Naive thymus-derived CD4-positive, alpha-beta T cell (primary cell): ENCODE data around the gene PCBP3. TPM values are rescaled to one million over a fixed set of nuclear protein-coding genes. Genes with fewer than 3 reads are reported as not detected.
"Not testable (repeated sequence)": the region's sequence is repeated elsewhere in the genome, so short reads cannot be mapped to it uniquely, and the experiment has no call there.

Experiments used
- ATAC-seq: fragments of 150-1000 bp; cut with Tn5 transposase; 2 replicates; pipeline ENCODE4 v1.10.0; 2021; ENCODE audit warnings: mild to moderate bottlenecking, moderate library complexity
- CTCF ChIA-PET: fragments of 350-600 bp; sonication (Branson Sonifier 250); formaldehyde crosslinking; loops from one replicate; lab custom pipeline; 2021; ENCODE audit warnings: antibody characterized with exemption; lab: Charles Lee
- POLR2A ChIA-PET: fragments of 350-600 bp; sonication (Branson Sonifier 250); formaldehyde crosslinking; loops from one replicate; lab custom pipeline; 2021; ENCODE audit warnings: antibody characterized with exemption, inconsistent platforms; lab: Charles Lee
- DNase-seq, 9 donors: peaks; one replicate each; pipeline versions ENCODE4 v3.0.0 to v3.0.0-alpha.2; 2020 to 2022; ENCODE audit warnings: mixed read lengths in 1 of 9
- H3K27ac ChIP-seq: one replicate; pipeline ENCODE4 v1.7.0; 2013; ENCODE audit warnings: mild to moderate bottlenecking, low read depth, low read length, moderate library complexity
- H3K27me3 ChIP-seq, 2 donors: one replicate each; pipeline ENCODE4 v1.7.0; 2013; ENCODE audit warnings: low read length in 2 of 2, mild to moderate bottlenecking in 2 of 2, moderate library complexity in 2 of 2; ENCODE audit not compliant: control insufficient read depth in 2 of 2, insufficient read depth in 2 of 2
- H3K36me3 ChIP-seq, 3 experiments: 1 replicate in 2 of 3; 2 replicates in 1 of 3; pipeline ENCODE4 v1.7.0; 2013; ENCODE audit warnings: low read length in 3 of 3, mild to moderate bottlenecking in 3 of 3, moderate library complexity in 1 of 3; ENCODE audit not compliant: insufficient read depth in 3 of 3, control insufficient read depth in 2 of 3
- H3K4me1 ChIP-seq, 2 donors: one replicate each; pipeline ENCODE4 v1.7.0; 2013; ENCODE audit warnings: low read length in 2 of 2, mild to moderate bottlenecking in 2 of 2, moderate library complexity in 1 of 2; ENCODE audit not compliant: control insufficient read depth in 2 of 2, insufficient read depth in 2 of 2
- H3K4me3 ChIP-seq: 2 replicates; pipeline ENCODE4 v1.7.0; 2013; ENCODE audit warnings: mild to moderate bottlenecking, low read length
- H3K9me3 ChIP-seq, 3 experiments: 1 replicate in 2 of 3; 2 replicates in 1 of 3; pipeline ENCODE4 v1.7.0; 2013; ENCODE audit warnings: low read length in 3 of 3; ENCODE audit not compliant: control insufficient read depth in 2 of 3
- H3K27ac Mint-ChIP-seq, 9 donors: one replicate each; pipeline ENCODE4 v1.8.0; 2020 to 2022; ENCODE audit warnings: mixed read lengths in 9 of 9, mild to moderate bottlenecking in 8 of 9, moderate library complexity in 5 of 9, inconsistent platforms in 2 of 9
- H3K27me3 Mint-ChIP-seq, 5 donors: one replicate each; pipeline ENCODE4 v1.8.0; 2021 to 2022; ENCODE audit warnings: mixed read lengths in 5 of 5, mild to moderate bottlenecking in 1 of 5
- H3K36me3 Mint-ChIP-seq, 5 donors: one replicate each; pipeline ENCODE4 v1.8.0; 2020 to 2022; ENCODE audit warnings: mixed read lengths in 5 of 5, mild to moderate bottlenecking in 3 of 5, inconsistent platforms in 1 of 5
- H3K4me1 Mint-ChIP-seq, 7 donors: one replicate each; pipeline ENCODE4 v1.8.0; 2020 to 2022; ENCODE audit warnings: mixed read lengths in 7 of 7, mild to moderate bottlenecking in 3 of 7, inconsistent platforms in 1 of 7
- H3K4me3 Mint-ChIP-seq, 10 donors: one replicate each; pipeline ENCODE4 v1.8.0; 2020 to 2022; ENCODE audit warnings: mild to moderate bottlenecking in 10 of 10, mixed read lengths in 10 of 10, moderate library complexity in 6 of 10, inconsistent platforms in 2 of 10
- H3K9me3 Mint-ChIP-seq, 11 donors: one replicate each; pipeline ENCODE4 v1.8.0; 2020 to 2022; ENCODE audit warnings: mixed read lengths in 11 of 11, mild to moderate bottlenecking in 4 of 11, inconsistent platforms in 1 of 11, moderate library complexity in 1 of 11
- intact Hi-C, 2 donors: fragments of 100-400 bp; cut with micrococcal nuclease; formaldehyde crosslinking; loops; one replicate each; pipeline ENCODE4 v1.15.1; 2023
- polyA plus RNA-seq, 2 donors: library from polyadenylated mRNA; unstranded; fragments of 300-500 nt; fragmentation: Illumina TruSeq; gene quantifications; one replicate each; pipeline ENCODE4 v1.2.3, GENCODE V29; 2021
- total RNA-seq, 6 experiments: library from RNA in 5 of 6; stranded (reverse) in 5 of 6; gene quantifications; 1 replicate in 5 of 6; 2 replicates in 1 of 6; pipeline ENCODE4 v1.2.3 and lab custom pipeline; 2021 to 2026

PCBP3 gene
- total and polyA plus RNA-seq, 7 experiments from 2014 or later: 1.2 to 5.2 (median 1.6) TPM

DNA sequence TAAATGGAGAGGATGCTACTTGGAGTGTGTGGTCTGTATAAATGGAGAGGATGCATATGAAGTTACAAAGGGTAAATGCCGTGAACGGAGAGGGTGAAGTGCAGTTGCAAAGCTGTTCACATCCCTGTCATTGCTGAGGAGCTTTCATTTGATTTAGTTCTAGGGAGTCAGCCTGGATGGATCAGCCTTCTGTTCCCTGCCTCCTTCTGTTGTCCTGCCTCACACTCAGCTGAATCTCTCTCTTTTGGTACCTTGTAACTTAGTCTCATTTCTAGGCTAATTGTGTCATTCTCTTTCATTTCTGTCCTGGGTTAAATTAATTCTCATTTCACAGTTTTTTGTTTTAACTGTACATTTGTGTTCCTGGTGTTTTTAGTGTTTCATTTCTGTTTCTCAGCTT lies 204.8 kb downstream of the PCBP3 start:
- no peak for ATAC-seq

DNA sequence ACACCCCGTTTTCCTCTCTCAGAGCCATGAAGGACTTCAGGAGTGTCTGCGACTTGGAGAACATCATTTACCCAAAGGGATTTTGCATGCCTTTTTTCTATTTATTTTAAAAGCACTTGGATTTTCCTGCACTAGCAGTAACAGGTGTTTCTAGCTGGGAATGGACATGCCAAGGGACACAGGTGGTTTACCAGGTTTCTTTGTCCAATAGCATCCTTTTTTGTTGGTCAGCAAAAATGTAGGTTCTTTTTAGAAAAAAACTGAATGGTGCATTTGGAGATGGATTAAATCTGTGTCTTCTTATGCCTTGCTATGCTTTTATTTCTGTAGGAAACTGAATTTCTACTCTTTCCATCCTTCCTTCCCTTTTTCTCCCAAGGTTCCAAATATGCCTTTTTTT lies 205.3 kb downstream of the PCBP3 start:
- peaks cover 0 to 12% (median 4%) of the 10 kb centered on the region in 5 donors for H3K36me3 Mint-ChIP-seq
- H3K36me3 ChIP-seq: no peaks in the 10 kb centered on the region
- peaks cover 0 to 16% (median 8%) of the 10 kb centered on the region in 7 donors for H3K4me1 Mint-ChIP-seq
- no peak overlapping the region for H3K4me3 ChIP-seq
- H3K4me3 Mint-ChIP-seq: no peak overlapping the region
- CTCF ChIA-PET: interaction anchor here (0.7 kb wide), 1 partner anchor 74 kb away, joined by 3 read pairs; no protein-coding TSS in a partner anchor
- H3K27ac ChIP-seq: no peak overlapping the region
- POLR2A ChIA-PET: no interaction called here
- no peaks in the 10 kb centered on the region for H3K9me3 ChIP-seq
- intact Hi-C loops: no loop called here
- ATAC-seq: no peak
- peaks cover 0 to 7% of the 10 kb centered on the region in 2 donors for H3K4me1 ChIP-seq
- no peak overlapping the region for H3K27ac Mint-ChIP-seq
- no peaks in the 10 kb centered on the region for H3K9me3 Mint-ChIP-seq
- H3K27me3 ChIP-seq: no peaks in the 10 kb centered on the region
- DNase-seq: no peak
- H3K27me3 Mint-ChIP-seq: peaks cover 0 to 7% (median 0%) of the 10 kb centered on the region in 5 donors

More for the DNA sequence above, 204.8 kb downstream of the PCBP3 start:
- Histone ChIP-seq H3K27me3 (no peaks in the 10 kb centered on the region), H3K9me3 (no peaks in the 10 kb centered on the region), H3K4me1 (peaks cover 0 to 7% of the 10 kb centered on the region in 2 donors), H3K27ac (no peak overlapping the region), H3K4me3 (no peak overlapping the region), H3K36me3 (no peaks in the 10 kb centered on the region)
- DNase-seq: no peak
- Mint-ChIP-seq H3K36me3 (peaks cover 0 to 12% (median 4%) of the 10 kb centered on the region in 5 donors), H3K27ac (peak overlapping the region in 1 of 9 donors; percentile 54), H3K4me3 (no peak overlapping the region), H3K9me3 (no peaks in the 10 kb centered on the region), H3K27me3 (peaks cover 0 to 7% (median 0%) of the 10 kb centered on the region in 5 donors), H3K4me1 (peaks cover 0 to 16% (median 8%) of the 10 kb centered on the region in 7 donors)
- CTCF ChIA-PET: interaction anchor here (0.7 kb wide), 1 partner anchor 74 kb away, joined by 3 read pairs; no protein-coding TSS in a partner anchor
- POLR2A ChIA-PET: no interaction called here
- intact Hi-C loops: no loop called here

DNA sequence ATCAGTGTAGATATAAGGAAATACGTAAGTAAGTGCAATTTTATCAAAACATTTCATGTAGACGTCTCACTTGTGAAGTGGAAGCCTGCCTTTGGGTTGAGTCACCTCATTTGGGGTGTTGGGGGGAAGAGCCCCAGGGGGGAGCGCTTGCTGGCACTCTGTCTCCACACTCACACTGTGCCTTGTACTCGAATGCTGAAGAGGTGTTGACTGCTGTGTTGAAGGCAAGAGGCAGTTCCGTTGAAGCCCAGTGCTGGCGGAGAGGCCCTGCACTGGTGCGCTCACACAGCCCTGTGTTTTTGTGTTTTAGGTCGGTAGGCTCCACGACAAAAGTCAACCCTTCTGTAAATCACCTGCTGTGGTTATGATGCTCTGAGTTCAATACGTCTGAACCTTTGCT lies 206.1 kb downstream of the PCBP3 start:
- Mint-ChIP-seq H3K27ac (no peak overlapping the region), H3K4me3 (no peak overlapping the region), H3K36me3 (peaks cover 0 to 14% (median 4%) of the 10 kb centered on the region in 5 donors), H3K9me3 (no peaks in the 10 kb centered on the region), H3K4me1 (peaks cover 0 to 13% (median 9%) of the 10 kb centered on the region in 7 donors), H3K27me3 (peaks cover 0 to 10% (median 0%) of the 10 kb centered on the region in 5 donors)
- ATAC-seq: no peak
- intact Hi-C loops: no loop called here
- Histone ChIP-seq H3K4me1 (peaks cover 0 to 7% of the 10 kb centered on the region in 2 donors), H3K27me3 (no peaks in the 10 kb centered on the region), H3K36me3 (no peaks in the 10 kb centered on the region), H3K9me3 (no peaks in the 10 kb centered on the region), H3K4me3 (no peak overlapping the region), H3K27ac (no peak overlapping the region)
- DNase-seq: no peak
- CTCF ChIA-PET: no interaction called here
- POLR2A ChIA-PET: no interaction called here

DNA sequence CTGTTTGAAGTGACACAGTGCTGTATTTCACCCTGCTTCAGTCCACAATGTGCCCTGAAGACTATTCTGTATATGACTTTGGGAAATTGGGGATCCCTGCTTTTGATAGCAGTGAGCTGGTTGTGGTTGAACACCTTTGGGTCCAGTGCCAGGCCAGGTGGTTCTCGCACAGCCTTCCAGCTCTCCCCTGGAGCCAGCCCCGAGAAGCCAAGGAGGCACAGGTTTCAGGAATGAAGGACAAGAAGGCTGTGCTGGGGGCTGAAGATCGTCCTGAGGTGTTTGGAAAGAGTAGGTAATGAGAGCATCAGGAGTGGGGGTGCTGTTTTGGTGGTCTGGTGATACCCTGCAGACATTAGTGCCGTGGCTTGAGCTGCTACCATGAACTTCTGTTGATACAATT lies 206.7 kb downstream of the PCBP3 start:
- H3K27ac Mint-ChIP-seq: no peak overlapping the region
- no peaks in the 10 kb centered on the region for H3K9me3 Mint-ChIP-seq
- POLR2A ChIA-PET: no interaction called here
- DNase-seq (no peak), ATAC-seq (no peak)
- peak overlapping the region in 1 of 10 donors; percentile 22 for H3K4me3 Mint-ChIP-seq
- Histone ChIP-seq H3K4me1 (peaks cover 0 to 3% of the 10 kb centered on the region in 2 donors), H3K27me3 (no peaks in the 10 kb centered on the region), H3K9me3 (no peaks in the 10 kb centered on the region), H3K27ac (no peak overlapping the region), H3K4me3 (no peak overlapping the region), H3K36me3 (no peaks in the 10 kb centered on the region)
- intact Hi-C loops: no loop called here
- peaks cover 0 to 15% (median 4%) of the 10 kb centered on the region in 5 donors for H3K36me3 Mint-ChIP-seq
- peaks cover 0 to 10% (median 0%) of the 10 kb centered on the region in 5 donors for H3K27me3 Mint-ChIP-seq
- CTCF ChIA-PET: no interaction called here
- H3K4me1 Mint-ChIP-seq: peaks cover 0 to 9% (median 4%) of the 10 kb centered on the region in 7 donors

DNA sequence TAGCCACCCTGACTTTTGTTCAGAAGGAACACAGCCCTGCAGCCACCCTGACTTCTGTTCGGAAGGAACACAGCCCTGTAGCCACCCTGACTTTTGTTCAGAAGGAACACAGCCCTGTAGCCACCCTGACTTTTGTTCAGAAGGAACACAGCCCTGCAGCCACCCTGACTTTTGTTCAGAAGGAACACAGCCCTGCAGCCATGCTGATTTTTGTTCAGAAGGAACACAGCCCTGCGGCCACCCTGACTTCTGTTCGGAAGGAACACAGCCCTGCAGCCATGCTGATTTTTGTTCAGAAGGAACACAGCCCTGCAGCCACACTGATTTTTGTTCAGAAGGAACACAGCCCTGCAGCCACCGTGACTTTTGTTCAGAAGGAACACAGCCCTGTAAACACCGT lies 208.9 kb downstream of the PCBP3 start:
- H3K27me3 Mint-ChIP-seq, H3K4me1 ChIP-seq, H3K27ac Mint-ChIP-seq, intact Hi-C loops, H3K36me3 ChIP-seq, H3K9me3 Mint-ChIP-seq, ATAC-seq, H3K27ac ChIP-seq, DNase-seq, H3K4me1 Mint-ChIP-seq, H3K4me3 ChIP-seq, CTCF ChIA-PET, POLR2A ChIA-PET, H3K9me3 ChIP-seq, H3K27me3 ChIP-seq, H3K4me3 Mint-ChIP-seq: not testable (repeated sequence)
- peaks cover 0 to 15% (median 4%) of the 10 kb centered on the region in 5 donors for H3K36me3 Mint-ChIP-seq

DNA sequence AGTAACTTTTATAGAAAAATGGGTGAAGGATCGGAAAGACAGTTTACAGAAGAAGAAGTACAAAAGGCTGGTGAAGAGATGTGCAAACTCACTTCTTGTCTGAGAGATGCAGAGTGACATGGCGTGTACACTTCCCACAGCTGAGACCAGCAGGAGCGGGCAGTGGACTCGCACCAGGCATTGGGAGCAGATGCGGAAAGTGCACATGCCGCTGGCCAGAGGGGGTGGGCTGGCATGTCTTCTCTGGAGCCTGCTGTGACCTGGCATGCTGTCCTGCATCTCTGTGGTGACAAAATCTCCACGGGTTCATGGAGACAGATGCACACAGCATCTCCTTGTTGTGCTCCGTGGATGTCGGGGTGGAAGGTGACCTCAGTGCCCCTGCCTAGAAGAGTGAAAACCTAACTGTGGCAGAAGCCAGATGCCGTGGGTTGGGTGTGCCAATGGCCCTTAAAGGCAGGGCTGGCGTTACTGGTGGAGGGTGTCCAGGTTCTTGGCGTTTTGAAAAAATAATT lies 209.4 kb downstream of the PCBP3 start:
- H3K27ac Mint-ChIP-seq: peak overlapping the region in 2 of 9 donors; percentile 33 to 68

More for the DNA sequence above, 209.4 kb downstream of the PCBP3 start:
- peaks cover 0 to 10% (median 0%) of the 10 kb centered on the region in 5 donors for H3K27me3 Mint-ChIP-seq
- ATAC-seq (no peak), DNase-seq (no peak)
- H3K36me3 ChIP-seq: no peaks in the 10 kb centered on the region
- no peak overlapping the region for H3K27ac ChIP-seq
- H3K9me3 ChIP-seq: no peaks in the 10 kb centered on the region
- peaks cover 0 to 15% (median 4%) of the 10 kb centered on the region in 5 donors for H3K36me3 Mint-ChIP-seq
- H3K4me1 Mint-ChIP-seq: peaks cover 0 to 4% (median 0%) of the 10 kb centered on the region in 7 donors
- H3K4me3 ChIP-seq: no peak overlapping the region
- CTCF ChIA-PET: no interaction called here
- intact Hi-C loops: no loop called here
- no peaks in the 10 kb centered on the region for H3K27me3 ChIP-seq
- POLR2A ChIA-PET: no interaction called here
- H3K4me1 ChIP-seq: no peaks in the 10 kb centered on the region
- no peaks in the 10 kb centered on the region for H3K9me3 Mint-ChIP-seq
- no peak overlapping the region for H3K4me3 Mint-ChIP-seq
